HFF-Myc (cell line): ENCODE measurements around the gene MARCHF4.

Experiments used
- DNase-seq: peaks from one replicate; pipeline ENCODE4 v3.0.0-alpha.2; 2011; ENCODE audit warnings: low read depth; ENCODE audit errors: extremely low read depth
- H3K4me3 ChIP-seq: replicated peaks from 2 replicates; pipeline ENCODE4 v1.5.1; 2011; ENCODE audit warnings: low read depth, mild to moderate bottlenecking, control low read depth, low read length
- TF ChIP-seq, protein P1 (sequence below): IDR thresholded peaks from 2 replicates; pipeline ENCODE4 v1.5.1; 2012; ENCODE audit warnings: mild to moderate bottlenecking, low read depth, low read length, control low read depth; ENCODE audit errors: missing control alignments

MARCHF4 gene

DNA sequence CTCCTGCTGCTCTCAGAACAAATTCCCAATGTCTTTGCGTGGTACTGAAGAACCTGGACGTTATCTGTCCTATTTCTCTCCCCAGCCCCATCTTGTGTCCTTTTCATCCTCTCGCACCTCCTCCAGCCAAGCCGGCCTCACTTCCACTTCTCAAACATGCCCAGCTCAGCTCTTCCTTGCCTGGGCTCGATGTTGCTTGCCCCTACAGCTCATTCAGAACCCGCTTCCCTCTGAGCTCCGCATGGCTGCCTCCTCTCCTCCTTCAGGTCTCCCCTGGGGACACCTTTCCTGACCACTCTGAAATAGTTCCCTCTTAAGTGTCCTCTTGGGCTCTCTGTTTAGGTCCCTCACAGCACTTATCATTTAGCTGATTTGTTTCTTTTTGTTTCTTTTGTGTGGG lies 33.3 kb upstream of the MARCHF4 start:
- DNase-seq, result no peak
- no peak overlapping the region for H3K4me3 ChIP-seq
- TF ChIP-seq, protein P1, sequence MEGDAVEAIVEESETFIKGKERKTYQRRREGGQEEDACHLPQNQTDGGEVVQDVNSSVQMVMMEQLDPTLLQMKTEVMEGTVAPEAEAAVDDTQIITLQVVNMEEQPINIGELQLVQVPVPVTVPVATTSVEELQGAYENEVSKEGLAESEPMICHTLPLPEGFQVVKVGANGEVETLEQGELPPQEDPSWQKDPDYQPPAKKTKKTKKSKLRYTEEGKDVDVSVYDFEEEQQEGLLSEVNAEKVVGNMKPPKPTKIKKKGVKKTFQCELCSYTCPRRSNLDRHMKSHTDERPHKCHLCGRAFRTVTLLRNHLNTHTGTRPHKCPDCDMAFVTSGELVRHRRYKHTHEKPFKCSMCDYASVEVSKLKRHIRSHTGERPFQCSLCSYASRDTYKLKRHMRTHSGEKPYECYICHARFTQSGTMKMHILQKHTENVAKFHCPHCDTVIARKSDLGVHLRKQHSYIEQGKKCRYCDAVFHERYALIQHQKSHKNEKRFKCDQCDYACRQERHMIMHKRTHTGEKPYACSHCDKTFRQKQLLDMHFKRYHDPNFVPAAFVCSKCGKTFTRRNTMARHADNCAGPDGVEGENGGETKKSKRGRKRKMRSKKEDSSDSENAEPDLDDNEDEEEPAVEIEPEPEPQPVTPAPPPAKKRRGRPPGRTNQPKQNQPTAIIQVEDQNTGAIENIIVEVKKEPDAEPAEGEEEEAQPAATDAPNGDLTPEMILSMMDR, result no peak

DNA sequence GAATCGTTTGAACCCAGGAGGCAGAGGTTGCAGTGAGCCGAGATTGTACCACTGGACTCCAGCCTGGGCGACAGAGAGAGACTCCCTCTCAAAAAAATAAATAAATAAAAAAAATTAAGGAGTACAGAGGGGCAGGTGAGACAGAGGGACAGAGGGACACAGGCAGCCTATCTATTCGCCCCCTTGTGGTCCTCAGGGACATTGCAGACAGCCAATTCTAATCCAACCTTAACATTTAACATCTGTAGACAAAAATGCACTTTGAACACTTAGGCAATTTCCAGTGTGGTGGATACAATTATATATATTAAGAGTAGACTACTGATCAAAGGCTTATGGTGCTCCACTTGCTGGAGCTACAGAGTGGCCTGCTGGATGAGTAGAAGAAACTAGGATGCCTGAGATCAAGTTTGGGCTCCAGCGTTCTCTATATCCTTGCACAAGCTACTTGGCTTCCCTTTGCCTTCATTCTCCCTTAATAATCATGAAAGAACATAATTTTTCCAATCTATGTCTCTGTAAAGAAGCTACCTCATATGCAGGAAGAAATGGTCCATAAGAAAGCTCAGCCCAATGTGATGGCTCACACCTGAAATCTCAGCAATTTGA lies 31.8 kb upstream of the MARCHF4 start:
- TF ChIP-seq, protein P1, result peak; percentile 80
- DNase-seq, result no peak
- no peak overlapping the region for H3K4me3 ChIP-seq

DNA sequence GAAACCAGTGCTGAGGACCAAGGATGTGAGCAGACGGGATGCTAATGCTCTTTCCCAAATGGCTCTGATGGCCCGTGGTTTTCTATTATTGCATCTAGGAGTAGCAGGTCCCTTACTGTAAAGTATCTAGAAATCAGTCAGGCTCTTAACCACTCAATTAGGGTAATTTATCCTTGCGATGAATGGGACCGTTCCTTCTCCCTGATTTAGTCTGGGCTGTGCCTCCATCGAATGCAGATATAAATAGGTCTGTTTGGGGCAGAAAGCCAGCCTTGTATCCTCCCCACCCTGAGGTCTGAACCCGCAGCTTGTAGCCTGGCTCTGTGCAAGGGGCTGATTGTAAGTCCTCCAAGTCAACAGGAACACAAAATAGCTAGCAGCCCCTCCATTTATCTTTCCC lies 30.5 kb upstream of the MARCHF4 start:
- no peak overlapping the region for H3K4me3 ChIP-seq
- DNase-seq, result no peak
- TF ChIP-seq, protein P1, result no peak

DNA sequence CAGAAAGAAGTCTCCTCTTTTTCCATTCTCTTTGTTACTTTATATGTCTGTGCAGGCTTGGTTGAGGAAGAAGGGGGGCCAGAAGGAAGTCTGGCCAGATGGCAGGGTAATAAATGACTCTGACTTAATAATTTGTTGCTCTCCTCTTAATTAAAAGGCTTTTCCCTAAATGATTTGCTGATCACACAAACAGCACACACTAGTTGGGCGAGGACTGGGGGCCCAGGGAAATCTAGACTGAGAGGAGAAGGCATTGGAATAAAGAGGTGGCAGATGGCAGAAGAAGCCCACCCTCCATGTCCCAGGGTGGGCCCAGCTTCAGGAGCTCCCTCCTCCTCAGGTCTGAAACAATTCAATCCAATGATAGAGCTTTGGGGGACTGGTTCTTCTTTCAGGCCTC lies 27.3 kb upstream of the MARCHF4 start:
- no peak overlapping the region for H3K4me3 ChIP-seq
- TF ChIP-seq, protein P1, result no peak
- DNase-seq, result no peak

DNA sequence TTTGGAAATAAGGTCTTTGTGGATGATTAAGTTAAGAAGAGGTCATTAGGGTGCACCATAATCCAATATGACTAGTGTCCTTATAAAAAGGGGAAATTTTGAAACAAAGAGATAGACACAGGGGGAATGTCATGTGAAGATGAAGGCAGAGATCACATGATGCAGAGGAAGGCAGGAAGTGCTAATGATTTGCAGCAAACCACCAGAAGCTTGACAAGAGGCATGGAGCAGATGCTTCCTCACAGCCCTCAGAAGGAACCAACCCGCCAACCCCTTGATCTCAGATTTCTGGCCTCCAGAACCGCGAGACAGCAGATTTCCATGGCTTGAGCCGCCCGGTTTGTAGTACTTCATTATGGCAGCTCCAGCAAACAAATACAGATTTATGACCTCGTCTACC lies 22.6 kb upstream of the MARCHF4 start:
- H3K4me3 ChIP-seq, result no peak overlapping the region
- TF ChIP-seq, protein P1, result no peak
- DNase-seq, result no peak

DNA sequence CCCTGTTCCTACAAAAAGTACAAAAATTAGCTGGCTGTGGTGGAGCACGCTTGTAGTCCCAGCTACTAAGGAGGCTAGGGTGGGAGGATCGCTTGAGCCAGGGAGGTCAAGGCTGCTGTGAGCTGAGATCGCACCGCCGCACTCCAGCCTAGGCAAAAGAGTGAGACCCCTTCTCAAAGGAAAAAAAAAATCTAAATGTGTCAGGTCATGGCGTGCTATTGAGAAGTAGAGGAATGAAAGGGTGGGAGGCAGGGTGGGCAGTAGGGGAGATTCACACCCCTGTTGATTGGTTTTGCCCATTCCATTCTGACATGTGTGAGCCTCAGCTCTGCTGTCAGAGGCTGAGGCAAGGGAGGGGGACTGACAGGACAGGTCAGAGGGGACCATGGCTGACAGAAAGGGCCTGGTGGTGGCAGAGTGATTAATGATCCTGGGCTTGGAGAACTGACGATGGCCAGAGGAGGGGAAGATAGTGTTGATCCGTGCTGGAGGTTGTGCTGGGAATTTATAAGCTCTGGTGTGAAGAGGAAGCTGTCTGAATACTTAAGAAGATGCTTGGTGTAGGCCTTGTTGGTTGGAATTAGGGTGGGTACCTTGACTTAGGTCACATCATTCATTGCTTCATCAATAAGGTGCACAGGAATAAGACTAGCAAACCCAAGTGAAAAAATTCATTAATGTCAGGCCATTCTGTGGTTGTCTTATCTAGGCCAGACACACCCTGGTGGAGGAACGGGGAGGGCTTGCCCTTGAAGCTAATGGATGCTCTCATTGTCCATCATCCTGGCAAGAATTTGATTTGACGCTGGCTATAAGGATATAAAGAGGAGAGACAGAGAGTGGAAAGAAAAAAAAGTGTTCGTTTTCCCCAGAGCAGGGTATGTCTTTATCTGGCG lies 20.9 kb upstream of the MARCHF4 start:
- TF ChIP-seq, protein P1, result no peak
- no peak overlapping the region for H3K4me3 ChIP-seq
- no peak for DNase-seq
